ENCODE measurements around the gene NUF2. TPM values are rescaled to one million over a fixed set of nuclear protein-coding genes. Genes with fewer than 3 reads are reported as not detected.

NUF2 gene
- 0.89 and 10.8 TPM in 2 replicates for total RNA-seq

DNA sequence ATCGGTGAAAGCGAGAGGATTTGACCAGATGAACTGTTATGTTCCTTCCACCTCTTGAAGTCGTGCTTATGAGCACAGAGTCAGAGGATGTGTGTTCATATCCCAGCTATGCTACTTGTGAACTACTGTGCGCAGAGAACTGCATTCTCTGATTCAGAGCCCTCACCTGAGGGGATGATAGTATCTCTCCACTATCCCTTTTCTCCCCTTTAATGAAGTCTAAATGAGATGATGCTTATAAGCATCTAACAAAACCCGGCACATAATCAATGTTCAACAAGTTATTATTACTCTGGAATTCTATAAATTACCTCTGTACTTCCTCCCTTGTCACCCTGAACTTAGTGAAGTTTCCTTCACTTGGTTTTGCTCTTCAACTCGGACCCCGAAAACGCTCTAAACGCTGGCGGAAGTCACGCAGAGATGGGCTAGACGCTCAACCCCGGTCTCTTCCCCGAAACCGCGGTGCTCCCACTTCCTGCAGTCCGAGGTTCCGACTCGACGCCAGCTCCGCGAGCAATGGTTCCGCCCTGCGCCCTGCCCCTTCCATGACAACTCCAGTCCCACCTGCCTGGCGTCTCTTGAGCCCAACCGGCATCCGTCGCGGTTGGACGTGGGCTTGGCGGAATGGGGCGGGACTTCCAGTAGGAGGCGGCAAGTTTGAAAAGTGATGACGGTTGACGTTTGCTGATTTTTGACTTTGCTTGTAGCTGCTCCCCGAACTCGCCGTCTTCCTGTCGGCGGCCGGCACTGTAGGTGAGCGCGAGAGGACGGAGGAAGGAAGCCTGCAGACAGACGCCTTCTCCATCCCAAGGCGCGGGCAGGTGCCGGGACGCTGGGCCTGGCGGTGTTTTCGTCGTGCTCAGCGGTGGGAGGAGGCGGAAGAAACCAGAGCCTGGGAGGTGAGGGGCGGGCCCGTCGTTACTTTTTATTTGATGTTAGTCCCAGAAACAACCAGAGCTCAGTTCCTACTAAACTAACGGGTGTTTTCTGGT lies at the start of gene NUF2:
Gene NUF2 (plus strand): TSS at position 644 of the 995 bp plus-strand sequence. CDS start 4,098 bp downstream, outside the sequence.

Other genes with a start within 250 kb of the NUF2 start
- gene RGS5, start 119.0 kb upstream of the NUF2 start, total RNA-seq, result 11.0 and 33.9 TPM in 2 replicates

Measured in smooth muscle cell of the umbilical artery (primary cell).